Gastroesophageal sphincter (tissue), 4 donors: ENCODE results near the gene DGUOK. TPM values are rescaled to one million over a fixed set of nuclear protein-coding genes. Genes with fewer than 3 reads are reported as not detected.

Source experiments
- ATAC-seq: fragments of 150-250 bp; one replicate; pipeline ENCODE4 v1.9.1; 2016; ENCODE audit warnings: mild to moderate bottlenecking, moderate library complexity
- H3K27ac ChIP-seq, 4 donors: fragments of 200-600 bp; sonication (generic) in 3 of 4; 1 replicate in 3 of 4; 2 replicates in 1 of 4; pipeline ENCODE4 v1.5.1; 2016 to 2019
- H3K27me3 ChIP-seq: fragments of 200-600 bp; sonication (generic); one replicate; pipeline ENCODE4 v1.5.1; 2019
- H3K36me3 ChIP-seq, 2 donors: fragments of 200-600 bp; sonication (generic); one replicate each; pipeline ENCODE4 v1.5.1; 2019; ENCODE audit warnings: control low read depth in 1 of 2
- H3K4me1 ChIP-seq, 3 donors: fragments of 200-600 bp; sonication (generic); 1 replicate in 2 of 3; 2 replicates in 1 of 3; pipeline ENCODE4 v1.5.1; 2016 to 2019; ENCODE audit warnings: control low read depth in 2 of 3
- H3K4me3 ChIP-seq, 2 donors: fragments of 200-600 bp; sonication (generic); one replicate each; pipeline ENCODE4 v1.5.1; 2019; ENCODE audit warnings: mild to moderate bottlenecking in 1 of 2, moderate library complexity in 1 of 2
- H3K9me3 ChIP-seq, 3 donors: fragments of 200-600 bp; sonication (generic); one replicate each; pipeline ENCODE4 v1.5.1; 2017 to 2019; ENCODE audit warnings: control low read depth in 2 of 3
- EP300 ChIP-seq: sonication (generic); formaldehyde crosslinking; IDR thresholded peaks from one replicate; pipeline ENCODE4 v1.6.1; 2017; ENCODE audit warnings: antibody characterized with exemption, mild to moderate bottlenecking
- POLR2A ChIP-seq, 2 donors: fragments of 450-650 bp; IDR thresholded peaks; one replicate each; pipeline ENCODE4 v1.6.1; 2017; ENCODE audit warnings: antibody characterized with exemption in 2 of 2, mild to moderate bottlenecking in 2 of 2, moderate library complexity in 1 of 2
- POLR2AphosphoS5 ChIP-seq: sonication (generic); formaldehyde crosslinking; IDR thresholded peaks from one replicate; pipeline ENCODE4 v1.6.1; 2017; ENCODE audit warnings: antibody characterized with exemption
- WGBS, 2 donors: methylation state at CpG; one replicate each; pipeline ENCODE4 v1.1.5; 2018; ENCODE audit warnings: low coverage in 1 of 2; 5-methylcytosine and 5-hydroxymethylcytosine counted together
- total RNA-seq, 4 donors: library from RNA; depleted of rRNA; stranded (reverse); fragments of >200 nt; gene quantifications; one replicate each; pipeline ENCODE4 v1.1.0, GENCODE V29; 2016
- TF ChIP-seq, protein P1 (sequence below), 4 experiments: fragments of 200-600 bp in 2 of 4; fragments of 450-650 bp in 2 of 4; sonication (generic) in 1 of 4; IDR thresholded peaks; one replicate each; pipeline ENCODE4 v1.5.1; 2017 to 2019; ENCODE audit warnings: antibody characterized with exemption in 4 of 4, mild to moderate bottlenecking in 2 of 4, moderate library complexity in 2 of 4

DGUOK gene
- total RNA-seq, 4 donors from 2014 or later = 32.6 to 61.3 (median 38.6) TPM

DNA sequence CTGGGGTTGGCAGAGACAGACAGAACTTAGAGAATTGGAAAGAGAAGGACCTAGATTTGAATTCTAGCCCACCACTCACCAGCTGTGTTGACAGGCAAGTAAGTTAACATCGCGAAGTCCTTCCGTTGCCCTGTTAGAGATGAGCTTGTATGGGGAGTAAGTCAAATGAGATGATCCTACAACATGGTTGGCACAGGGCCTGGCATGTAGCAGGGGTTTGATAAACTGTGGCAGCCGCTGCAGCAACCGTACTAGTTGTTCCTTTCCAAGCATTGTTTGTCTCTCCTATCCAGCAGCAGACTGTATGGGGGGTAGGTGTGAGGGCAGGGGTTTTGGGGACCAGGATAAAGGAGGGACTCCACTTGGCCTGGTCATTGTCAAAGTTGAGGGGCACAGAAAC lies 74.0 kb downstream of the DGUOK start:
- WGBS, 2 donors = 59 to 66% methylated on average over 3 to 4 of the region's 5 CpGs
- no peaks in the 10 kb centered on the region for H3K27me3 ChIP-seq

DNA sequence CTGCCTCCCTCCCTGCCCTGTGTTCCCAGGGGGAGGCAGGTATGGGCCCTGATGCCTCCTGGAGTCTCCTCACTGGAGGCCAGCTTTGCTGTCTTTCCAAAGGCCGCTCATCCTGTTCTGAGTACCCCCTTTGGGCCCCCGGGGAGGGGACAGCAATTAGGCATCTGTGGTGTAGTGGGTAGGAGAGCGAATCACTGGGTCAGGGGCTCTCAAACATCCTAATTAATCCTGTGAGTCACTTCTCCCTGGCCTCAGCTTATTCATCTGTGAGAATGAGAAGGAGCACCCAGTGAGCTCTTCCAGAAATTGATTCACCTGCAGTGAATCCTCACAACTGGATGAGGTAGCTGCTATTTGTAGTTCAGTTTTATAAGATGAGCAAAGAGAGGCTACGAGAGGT lies 74.4 kb downstream of the DGUOK start:
- H3K27ac ChIP-seq = peak overlapping the region in 1 of 4 donors; percentile 73
- no peak overlapping the region for H3K4me3 ChIP-seq
- no peak for ATAC-seq
- no peak for TF ChIP-seq EP300
- no peak for TF ChIP-seq POLR2AphosphoS5
- TF ChIP-seq, protein P1, sequence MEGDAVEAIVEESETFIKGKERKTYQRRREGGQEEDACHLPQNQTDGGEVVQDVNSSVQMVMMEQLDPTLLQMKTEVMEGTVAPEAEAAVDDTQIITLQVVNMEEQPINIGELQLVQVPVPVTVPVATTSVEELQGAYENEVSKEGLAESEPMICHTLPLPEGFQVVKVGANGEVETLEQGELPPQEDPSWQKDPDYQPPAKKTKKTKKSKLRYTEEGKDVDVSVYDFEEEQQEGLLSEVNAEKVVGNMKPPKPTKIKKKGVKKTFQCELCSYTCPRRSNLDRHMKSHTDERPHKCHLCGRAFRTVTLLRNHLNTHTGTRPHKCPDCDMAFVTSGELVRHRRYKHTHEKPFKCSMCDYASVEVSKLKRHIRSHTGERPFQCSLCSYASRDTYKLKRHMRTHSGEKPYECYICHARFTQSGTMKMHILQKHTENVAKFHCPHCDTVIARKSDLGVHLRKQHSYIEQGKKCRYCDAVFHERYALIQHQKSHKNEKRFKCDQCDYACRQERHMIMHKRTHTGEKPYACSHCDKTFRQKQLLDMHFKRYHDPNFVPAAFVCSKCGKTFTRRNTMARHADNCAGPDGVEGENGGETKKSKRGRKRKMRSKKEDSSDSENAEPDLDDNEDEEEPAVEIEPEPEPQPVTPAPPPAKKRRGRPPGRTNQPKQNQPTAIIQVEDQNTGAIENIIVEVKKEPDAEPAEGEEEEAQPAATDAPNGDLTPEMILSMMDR (IDR thresholded peaks at IDR 0.05) = no peak
- TF ChIP-seq POLR2A (IDR thresholded peaks at IDR 0.05) = no peak
- no peaks in the 10 kb centered on the region for H3K36me3 ChIP-seq
- H3K27me3 ChIP-seq = no peaks in the 10 kb centered on the region
- no peaks in the 10 kb centered on the region for H3K9me3 ChIP-seq
- WGBS, 2 donors = 81% methylated on average over 2 of the region's 4 CpGs; no CpG with 5 or more reads in 1 of the 2 donors
- peaks cover 0 to 63% (median 23%) of the 10 kb centered on the region in 3 donors for H3K4me1 ChIP-seq

More for the DNA sequence above, 74.0 kb downstream of the DGUOK start:
- TF ChIP-seq POLR2A (IDR thresholded peaks at IDR 0.05) = no peak
- Histone ChIP-seq H3K36me3 (no peaks in the 10 kb centered on the region), H3K4me1 (peaks cover 0 to 59% (median 19%) of the 10 kb centered on the region in 3 donors), H3K27ac (peak overlapping the region in 2 of 4 donors; percentile 37 to 73), H3K9me3 (no peaks in the 10 kb centered on the region), H3K4me3 (no peak overlapping the region)
- ATAC-seq = no peak

GRCh38 chr2:74001781-74002504 lies 75.3 kb downstream of the DGUOK start:
- no peak for TF ChIP-seq POLR2A (IDR thresholded peaks at IDR 0.05)
- TF ChIP-seq, protein P1 (IDR thresholded peaks at IDR 0.05) = no peak
- TF ChIP-seq EP300 = no peak
- TF ChIP-seq POLR2AphosphoS5 = no peak
- WGBS, 2 donors = 8 to 34% methylated on average over 4 to 5 of the region's 24 CpGs
- H3K9me3 ChIP-seq = no peaks in the 10 kb centered on the region
- peaks cover 0 to 70% (median 27%) of the 10 kb centered on the region in 3 donors for H3K4me1 ChIP-seq
- H3K27ac ChIP-seq = peak overlapping the region in 3 of 4 donors; percentile 69 to 75 (median 73)
- no peaks in the 10 kb centered on the region for H3K27me3 ChIP-seq
- H3K4me3 ChIP-seq = peak overlapping the region; percentile 48 to 69
- peak; percentile 60 for ATAC-seq
- no peaks in the 10 kb centered on the region for H3K36me3 ChIP-seq

DNA sequence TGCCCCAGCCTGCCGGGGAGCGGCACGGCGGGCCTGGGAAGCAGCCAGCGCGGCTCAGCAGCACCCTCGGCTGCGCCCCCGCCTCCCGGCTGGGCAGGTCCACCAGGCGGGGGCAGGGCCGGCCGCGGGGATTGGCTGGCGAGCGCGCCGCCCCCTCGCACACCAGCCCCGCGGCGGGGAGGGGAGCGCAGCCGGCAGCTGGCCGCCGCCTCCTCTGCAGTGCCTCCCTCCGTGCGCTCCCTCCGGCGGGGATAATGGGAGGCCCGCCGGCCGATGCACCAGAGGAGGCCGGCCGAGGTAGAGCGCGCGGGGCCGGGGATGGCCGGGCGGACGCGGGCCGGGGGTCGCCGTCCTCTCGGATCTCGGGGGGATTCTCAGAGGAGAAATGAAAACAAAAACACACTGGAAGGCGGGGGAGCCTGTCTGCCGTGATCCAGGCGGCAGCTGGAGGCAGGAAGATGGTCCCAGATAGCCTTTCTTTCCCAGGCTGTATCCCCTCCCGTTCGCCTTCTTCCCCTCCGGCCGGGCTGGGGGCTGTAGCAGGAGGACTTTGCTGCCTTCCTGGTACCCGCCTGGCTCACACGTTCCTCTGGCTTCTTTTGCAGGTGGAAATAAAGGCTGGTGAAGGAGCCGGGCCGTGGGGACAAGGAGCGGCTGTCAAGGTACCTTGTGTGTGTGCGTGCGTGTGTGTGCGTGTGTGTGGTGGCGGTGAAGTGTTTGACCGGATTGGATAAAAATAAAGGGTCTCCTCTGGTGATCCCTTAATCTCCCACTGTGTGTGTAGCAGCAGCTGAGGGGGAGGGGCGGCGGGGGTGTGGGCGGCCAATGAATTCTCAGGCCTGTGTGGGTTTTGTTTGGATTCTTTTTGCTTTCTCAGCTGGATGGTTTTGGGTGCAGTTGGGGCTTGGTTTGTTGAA lies 76.1 kb downstream of the DGUOK start:
- H3K36me3 ChIP-seq = no peaks in the 10 kb centered on the region
- TF ChIP-seq POLR2A (IDR thresholded peaks at IDR 0.05) = peak; percentile 60 to 64
- TF ChIP-seq POLR2AphosphoS5 = peak; percentile 75
- TF ChIP-seq, protein P1 (IDR thresholded peaks at IDR 0.05) = peak in 3 of 4 experiments; percentile 29 to 36 (median 29)
- TF ChIP-seq EP300 = no peak
- peak; percentile 98 for ATAC-seq
- H3K27ac ChIP-seq = peak overlapping the region in 3 of 4 donors; percentile 69 to 75 (median 73)
- H3K27me3 ChIP-seq = no peaks in the 10 kb centered on the region
- H3K4me1 ChIP-seq = peaks cover 0 to 74% (median 30%) of the 10 kb centered on the region in 3 donors
- H3K4me3 ChIP-seq = peak overlapping the region; percentile 48 to 69
- WGBS, 2 donors = 3 to 24% methylated on average over 10 to 15 of the region's 68 CpGs
- no peaks in the 10 kb centered on the region for H3K9me3 ChIP-seq

- ATAC-seq = no peak
- Histone ChIP-seq H3K4me1 (peaks cover 0 to 74% (median 30%) of the 10 kb centered on the region in 3 donors), H3K27me3 (no peaks in the 10 kb centered on the region), H3K9me3 (no peaks in the 10 kb centered on the region), H3K4me3 (peak overlapping the region; percentile 48 to 69), H3K36me3 (no peaks in the 10 kb centered on the region), H3K27ac (peak overlapping the region in 1 of 4 donors; percentile 6)
- TF ChIP-seq POLR2A (IDR thresholded peaks at IDR 0.05) (no peak), POLR2AphosphoS5 (peak; percentile 37)
- WGBS, 2 donors = 10% methylated on average over 3 to 5 of the region's 16 CpGs
These were observed 77.0 kb downstream of the DGUOK start for GRCh38 chr2:74003494-74004211.
